B cell (primary cell): ENCODE data around the gene MCHR2.

Experiments used
- CTCF ChIP-seq: fragments of 200-600 bp; IDR thresholded peaks from one replicate; pipeline ENCODE4 v1.8.0; 2022; ENCODE audit warnings: antibody characterized with exemption, mild to moderate bottlenecking
- EZH2 ChIP-seq: IDR thresholded peaks from 2 replicates; pipeline ENCODE4 v1.6.1; 2012; ENCODE audit warnings: borderline replicate concordance, low read depth, mild to moderate bottlenecking, moderate library complexity, low read length; ENCODE audit not compliant: insufficient read depth, poor library complexity, severe bottlenecking

- TF ChIP-seq CTCF (no peak), EZH2 (no peak)
Observed at GRCh38 chr6:99885051-99885450, 109.0 kb downstream of the MCHR2 start.
